Measurements from ENCODE around the gene ARHGAP24. TPM values are rescaled to one million over a fixed set of nuclear protein-coding genes. Genes with fewer than 3 reads are reported as not detected.

Gene ARHGAP24
- total and polyA plus RNA-seq, 5 donors from 2014 or later = 0.14 to 0.53 (median 0.35) TPM; not detected in 2

GRCh38 chr4:85611661-85612060 lies 136.7 kb downstream of the ARHGAP24 start:
- DNase-seq (no peak), ATAC-seq (ENCODE audit: low read depth in 2 of 2) (no peak)
- Histone ChIP-seq H3K4me3 (ENCODE audit: low read depth, low read length) (no peak overlapping the region), H3K36me3 (ENCODE audit: control insufficient read depth, insufficient read depth, low read length) (no peaks in the 10 kb centered on the region), H3K27me3 (ENCODE audit: control insufficient read depth, insufficient read depth, low read length) (no peaks in the 10 kb centered on the region), H3K4me1 (ENCODE audit: control insufficient read depth, insufficient read depth, low read length, poor library complexity, severe bottlenecking) (no peaks in the 10 kb centered on the region), H3K27ac (ENCODE audit: insufficient read depth, low read length, poor library complexity, severe bottlenecking) (no peak overlapping the region), H3K9me3 (ENCODE audit: control insufficient read depth in 2 of 2, low read length in 2 of 2) (no peaks in the 10 kb centered on the region)
- Mint-ChIP-seq H3K36me3 (no peaks in the 10 kb centered on the region), H3K27ac (no peak overlapping the region), H3K4me1 (no peaks in the 10 kb centered on the region), H3K27me3 (no peaks in the 10 kb centered on the region), H3K4me3 (no peak overlapping the region), H3K9me3 (peaks cover 0 to 6% (median 4%) of the 10 kb centered on the region in 7 donors)

DNA sequence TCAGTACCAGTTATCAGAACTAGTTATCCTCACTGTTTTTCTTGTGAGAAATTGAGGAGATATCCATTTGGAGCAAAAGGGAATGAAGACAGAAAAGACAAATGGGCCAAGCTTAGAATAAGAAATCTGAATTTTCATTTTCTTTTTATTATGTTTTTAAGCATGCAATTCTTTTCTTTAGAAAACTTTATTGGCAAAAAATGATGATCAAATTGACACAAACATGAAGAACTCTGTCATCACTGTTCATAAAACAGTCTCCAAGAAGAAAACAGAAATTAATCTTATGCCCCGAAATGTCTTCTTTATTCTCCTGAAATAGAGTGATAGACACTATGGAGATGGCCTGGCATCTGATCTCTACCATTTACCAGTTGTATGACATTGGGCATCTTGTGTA lies 139.0 kb downstream of the ARHGAP24 start:
- no peaks in the 10 kb centered on the region for H3K4me1 Mint-ChIP-seq
- ATAC-seq (ENCODE audit: low read depth in 2 of 2) (no peak), DNase-seq (no peak)
- no peaks in the 10 kb centered on the region for H3K4me1 ChIP-seq (ENCODE audit: control insufficient read depth, insufficient read depth, low read length, poor library complexity, severe bottlenecking)
- no peaks in the 10 kb centered on the region for H3K27me3 Mint-ChIP-seq
- H3K36me3 ChIP-seq (ENCODE audit: control insufficient read depth, insufficient read depth, low read length) = no peaks in the 10 kb centered on the region
- peaks cover 0 to 6% (median 2%) of the 10 kb centered on the region in 7 donors for H3K9me3 Mint-ChIP-seq
- H3K4me3 ChIP-seq (ENCODE audit: low read depth, low read length) = no peak overlapping the region
- no peaks in the 10 kb centered on the region for H3K9me3 ChIP-seq (ENCODE audit: control insufficient read depth in 2 of 2, low read length in 2 of 2)
- no peaks in the 10 kb centered on the region for H3K27me3 ChIP-seq (ENCODE audit: control insufficient read depth, insufficient read depth, low read length)
- no peak overlapping the region for H3K4me3 Mint-ChIP-seq
- no peak overlapping the region for H3K27ac ChIP-seq (ENCODE audit: insufficient read depth, low read length, poor library complexity, severe bottlenecking)
- H3K36me3 Mint-ChIP-seq = no peaks in the 10 kb centered on the region
- H3K27ac Mint-ChIP-seq = no peak overlapping the region

GRCh38 chr4:85615952-85616351 lies 141.0 kb downstream of the ARHGAP24 start:
- DNase-seq = no peak
- Mint-ChIP-seq H3K4me1 (no peaks in the 10 kb centered on the region), H3K9me3 (peaks cover 0 to 12% (median 2%) of the 10 kb centered on the region in 7 donors)

DNA sequence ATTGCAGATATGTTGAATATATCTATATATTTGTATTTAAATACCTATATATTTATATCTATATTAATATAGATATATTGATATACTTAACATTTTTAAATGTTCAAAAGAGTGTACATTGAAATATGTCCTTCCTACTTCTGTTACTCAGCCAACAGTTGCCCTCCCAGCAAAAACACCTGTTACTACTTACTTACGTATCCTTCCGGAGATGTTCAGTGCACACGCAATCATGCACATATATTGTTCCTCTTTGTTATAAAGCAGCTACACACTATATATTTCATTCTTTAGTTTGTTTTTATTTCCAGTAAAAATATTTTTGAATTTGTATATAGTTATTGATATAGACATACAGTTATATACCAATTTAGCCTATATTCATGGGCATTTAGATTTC lies 142.3 kb downstream of the ARHGAP24 start:
- H3K9me3 Mint-ChIP-seq = peaks cover 0 to 12% (median 2%) of the 10 kb centered on the region in 7 donors
- no peak overlapping the region for H3K4me3 Mint-ChIP-seq
- no peak overlapping the region for H3K27ac Mint-ChIP-seq
- no peaks in the 10 kb centered on the region for H3K27me3 Mint-ChIP-seq
- H3K27me3 ChIP-seq (ENCODE audit: control insufficient read depth, insufficient read depth, low read length) = no peaks in the 10 kb centered on the region
- ATAC-seq (ENCODE audit: low read depth in 2 of 2) = no peak
- H3K36me3 ChIP-seq (ENCODE audit: control insufficient read depth, insufficient read depth, low read length) = no peaks in the 10 kb centered on the region
- H3K4me1 Mint-ChIP-seq = no peaks in the 10 kb centered on the region
- no peaks in the 10 kb centered on the region for H3K4me1 ChIP-seq (ENCODE audit: control insufficient read depth, insufficient read depth, low read length, poor library complexity, severe bottlenecking)
- no peak overlapping the region for H3K27ac ChIP-seq (ENCODE audit: insufficient read depth, low read length, poor library complexity, severe bottlenecking)
- no peak overlapping the region for H3K4me3 ChIP-seq (ENCODE audit: low read depth, low read length)
- no peaks in the 10 kb centered on the region for H3K36me3 Mint-ChIP-seq
- no peaks in the 10 kb centered on the region for H3K9me3 ChIP-seq (ENCODE audit: control insufficient read depth in 2 of 2, low read length in 2 of 2)
- DNase-seq = no peak

More at GRCh38 chr4:85615952-85616351, 141.0 kb downstream of the ARHGAP24 start:
- Histone ChIP-seq H3K27ac (ENCODE audit: insufficient read depth, low read length, poor library complexity, severe bottlenecking) (no peak overlapping the region), H3K4me1 (ENCODE audit: control insufficient read depth, insufficient read depth, low read length, poor library complexity, severe bottlenecking) (no peaks in the 10 kb centered on the region), H3K36me3 (ENCODE audit: control insufficient read depth, insufficient read depth, low read length) (no peaks in the 10 kb centered on the region), H3K4me3 (ENCODE audit: low read depth, low read length) (no peak overlapping the region), H3K9me3 (ENCODE audit: control insufficient read depth in 2 of 2, low read length in 2 of 2) (no peaks in the 10 kb centered on the region), H3K27me3 (ENCODE audit: control insufficient read depth, insufficient read depth, low read length) (no peaks in the 10 kb centered on the region)
- Mint-ChIP-seq H3K27ac (no peak overlapping the region), H3K27me3 (no peaks in the 10 kb centered on the region), H3K4me3 (no peak overlapping the region), H3K36me3 (no peaks in the 10 kb centered on the region)
- ATAC-seq (ENCODE audit: low read depth in 2 of 2) = no peak

DNA sequence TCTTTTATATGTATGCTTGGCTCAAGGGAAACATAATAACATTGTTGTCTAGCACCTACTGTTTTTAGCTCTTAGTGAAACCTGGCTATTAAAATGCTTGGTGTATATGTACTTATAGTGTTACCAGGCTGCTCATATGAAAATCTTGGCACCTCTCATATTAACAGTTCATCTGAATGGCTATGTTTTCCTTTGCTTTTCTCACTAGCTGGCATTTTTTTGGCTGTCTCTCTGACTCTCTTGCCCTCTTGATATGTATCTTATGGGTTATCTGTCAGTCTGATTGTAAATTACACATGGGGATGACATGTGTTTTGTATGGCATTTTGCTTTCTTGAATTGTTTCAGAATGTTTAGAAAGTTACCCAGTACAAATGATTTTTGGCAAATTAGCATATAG lies 158.0 kb downstream of the ARHGAP24 start:
- H3K4me3 ChIP-seq (ENCODE audit: low read depth, low read length) = no peak overlapping the region
- H3K27me3 Mint-ChIP-seq = no peaks in the 10 kb centered on the region
- peaks cover 1 to 21% (median 9%) of the 10 kb centered on the region in 7 donors for H3K9me3 Mint-ChIP-seq
- DNase-seq = no peak
- H3K27ac Mint-ChIP-seq = no peak overlapping the region
- H3K27me3 ChIP-seq (ENCODE audit: control insufficient read depth, insufficient read depth, low read length) = no peaks in the 10 kb centered on the region
- no peak for ATAC-seq (ENCODE audit: low read depth in 2 of 2)
- no peaks in the 10 kb centered on the region for H3K4me1 ChIP-seq (ENCODE audit: control insufficient read depth, insufficient read depth, low read length, poor library complexity, severe bottlenecking)
- no peaks in the 10 kb centered on the region for H3K36me3 ChIP-seq (ENCODE audit: control insufficient read depth, insufficient read depth, low read length)
- no peaks in the 10 kb centered on the region for H3K4me1 Mint-ChIP-seq
- H3K36me3 Mint-ChIP-seq = no peaks in the 10 kb centered on the region
- no peak overlapping the region for H3K27ac ChIP-seq (ENCODE audit: insufficient read depth, low read length, poor library complexity, severe bottlenecking)
- H3K4me3 Mint-ChIP-seq = no peak overlapping the region
- H3K9me3 ChIP-seq (ENCODE audit: control insufficient read depth in 2 of 2, low read length in 2 of 2) = peaks cover 0 to 2% of the 10 kb centered on the region in 2 experiments

- Histone ChIP-seq H3K27ac (ENCODE audit: insufficient read depth, low read length, poor library complexity, severe bottlenecking) (no peak overlapping the region), H3K36me3 (ENCODE audit: control insufficient read depth, insufficient read depth, low read length) (no peaks in the 10 kb centered on the region), H3K9me3 (ENCODE audit: control insufficient read depth in 2 of 2, low read length in 2 of 2) (no peaks in the 10 kb centered on the region), H3K4me1 (ENCODE audit: control insufficient read depth, insufficient read depth, low read length, poor library complexity, severe bottlenecking) (no peaks in the 10 kb centered on the region), H3K27me3 (ENCODE audit: control insufficient read depth, insufficient read depth, low read length) (no peaks in the 10 kb centered on the region), H3K4me3 (ENCODE audit: low read depth, low read length) (no peak overlapping the region)
- DNase-seq (no peak), ATAC-seq (ENCODE audit: low read depth in 2 of 2) (no peak)
- no peaks in the 10 kb centered on the region for H3K36me3 Mint-ChIP-seq
- H3K27ac Mint-ChIP-seq = no peak overlapping the region
- H3K27me3 Mint-ChIP-seq = no peaks in the 10 kb centered on the region
- H3K4me3 Mint-ChIP-seq = no peak overlapping the region
- no peaks in the 10 kb centered on the region for H3K4me1 Mint-ChIP-seq
- H3K9me3 Mint-ChIP-seq = peaks cover 0 to 12% (median 1%) of the 10 kb centered on the region in 7 donors
These were observed 162.8 kb downstream of the ARHGAP24 start for GRCh38 chr4:85637778-85638177.

GRCh38 chr4:85639946-85640345 lies 165.0 kb downstream of the ARHGAP24 start:
- H3K27ac Mint-ChIP-seq = no peak overlapping the region
- DNase-seq = no peak
- Histone ChIP-seq H3K36me3 (ENCODE audit: control insufficient read depth, insufficient read depth, low read length) (no peaks in the 10 kb centered on the region), H3K4me3 (ENCODE audit: low read depth, low read length) (no peak overlapping the region), H3K9me3 (ENCODE audit: control insufficient read depth in 2 of 2, low read length in 2 of 2) (no peaks in the 10 kb centered on the region), H3K27me3 (ENCODE audit: control insufficient read depth, insufficient read depth, low read length) (no peaks in the 10 kb centered on the region), H3K4me1 (ENCODE audit: control insufficient read depth, insufficient read depth, low read length, poor library complexity, severe bottlenecking) (no peaks in the 10 kb centered on the region), H3K27ac (ENCODE audit: insufficient read depth, low read length, poor library complexity, severe bottlenecking) (no peak overlapping the region)
- no peak overlapping the region for H3K4me3 Mint-ChIP-seq
- H3K27me3 Mint-ChIP-seq = no peaks in the 10 kb centered on the region
- no peak for ATAC-seq (ENCODE audit: low read depth in 2 of 2)
- H3K9me3 Mint-ChIP-seq = peaks cover 0 to 16% (median 2%) of the 10 kb centered on the region in 7 donors
- no peaks in the 10 kb centered on the region for H3K36me3 Mint-ChIP-seq
- no peaks in the 10 kb centered on the region for H3K4me1 Mint-ChIP-seq

GRCh38 chr4:85642356-85643100 lies 167.6 kb downstream of the ARHGAP24 start:
- Histone ChIP-seq H3K36me3 (ENCODE audit: control insufficient read depth, insufficient read depth, low read length) (no peaks in the 10 kb centered on the region), H3K4me1 (ENCODE audit: control insufficient read depth, insufficient read depth, low read length, poor library complexity, severe bottlenecking) (no peaks in the 10 kb centered on the region), H3K4me3 (ENCODE audit: low read depth, low read length) (no peak overlapping the region), H3K27me3 (ENCODE audit: control insufficient read depth, insufficient read depth, low read length) (no peaks in the 10 kb centered on the region), H3K27ac (ENCODE audit: insufficient read depth, low read length, poor library complexity, severe bottlenecking) (no peak overlapping the region), H3K9me3 (ENCODE audit: control insufficient read depth in 2 of 2, low read length in 2 of 2) (no peaks in the 10 kb centered on the region)
- H3K4me1 Mint-ChIP-seq = no peaks in the 10 kb centered on the region
- H3K36me3 Mint-ChIP-seq = no peaks in the 10 kb centered on the region
- H3K9me3 Mint-ChIP-seq = peaks cover 0 to 13% (median 5%) of the 10 kb centered on the region in 7 donors
- H3K4me3 Mint-ChIP-seq = no peak overlapping the region
- no peak overlapping the region for H3K27ac Mint-ChIP-seq
- no peak for DNase-seq
- ATAC-seq (ENCODE audit: low read depth in 2 of 2) = no peak
- H3K27me3 Mint-ChIP-seq = no peaks in the 10 kb centered on the region

Data from CD4-positive, CD25-positive, alpha-beta regulatory T cell (primary cell).